ENCODE results near the gene KPNA5. TPM values are rescaled to one million over a fixed set of nuclear protein-coding genes. Genes with fewer than 3 reads are reported as not detected.

KPNA5 gene
- total and polyA plus RNA-seq, 2 of the 8 experiments (the other 6 are each of a cell fraction or from before 2014, with no cell fraction given), result 2.0 to 9.7 TPM

DNA sequence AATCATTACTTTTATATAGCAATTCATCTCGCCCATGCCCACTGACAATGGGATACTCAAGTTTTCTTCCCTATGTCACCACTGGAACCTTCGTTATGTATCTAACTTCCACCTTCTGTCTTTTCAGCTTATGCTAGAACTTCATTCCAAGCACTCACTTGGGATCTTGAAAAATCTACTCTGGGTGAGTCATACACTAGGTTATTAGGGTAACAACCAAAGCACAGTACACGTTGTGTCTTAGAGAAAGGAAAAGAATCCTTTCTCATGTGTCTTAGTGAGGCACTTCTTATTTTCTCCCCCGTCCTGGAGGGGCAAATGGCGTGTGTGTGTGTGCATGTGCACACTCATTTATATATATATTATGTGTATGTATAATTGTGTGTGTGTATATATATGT lies 102.8 kb downstream of the KPNA5 start:
- H2BK5ac ChIP-seq (ENCODE audit: low read depth, low read length), result no peak overlapping the region
- no peaks in the 10 kb centered on the region for H3K9me3 ChIP-seq (ENCODE audit: insufficient read depth in 2 of 2, low read depth in 1 of 2, low read length in 1 of 2)
- H4K20me1 ChIP-seq (replicated peaks in 1 of 2; ENCODE audit: control insufficient read depth in 1 of 2, insufficient read depth in 2 of 2, low read length in 2 of 2), result no peaks in the 10 kb centered on the region
- H2BK15ac ChIP-seq (ENCODE audit: low read length), result no peak overlapping the region
- H3K27ac ChIP-seq (ENCODE audit: low read depth, low read length), result no peak overlapping the region
- no peaks in the 10 kb centered on the region for H3K4me1 ChIP-seq (replicated peaks in 1 of 4; ENCODE audit: control insufficient read depth in 3 of 4, insufficient read depth in 4 of 4, low read length in 3 of 4)
- H2BK12ac ChIP-seq (ENCODE audit: low read depth, low read length), result no peak overlapping the region
- H2BK20ac ChIP-seq (ENCODE audit: low read length), result no peak overlapping the region
- no peak for DNase-seq (ENCODE audit: low read depth in 1 of 2, low spot score in 2 of 2)
- no peak overlapping the region for H2AK5ac ChIP-seq (ENCODE audit: low read depth, low read length)
- no peak for FAIRE-seq
- ChIA-PET POLR2A (ENCODE audit: partially characterized antibody) (no interaction called here), CTCF (ENCODE audit: partially characterized antibody) (interaction anchor here (1.1 to 2.9 kb wide), 3 partner anchors 36 to 185 kb away, joined by 3 to 9 read pairs (median 3); no protein-coding TSS in a partner anchor)
- no peak overlapping the region for H3K18ac ChIP-seq (ENCODE audit: extremely low read depth, low read length)
- H2BK120ac ChIP-seq (replicated peaks; ENCODE audit: low read depth, low read length), result no peak overlapping the region
- no peak overlapping the region for H3K4me2 ChIP-seq (ENCODE audit: insufficient read depth in 1 of 2, low read depth in 2 of 2, low read length in 2 of 2)
- no peaks in the 10 kb centered on the region for H3K79me1 ChIP-seq (ENCODE audit: low read depth, low read length)
- H3K4ac ChIP-seq (replicated peaks; ENCODE audit: insufficient read length, low read depth, low read length), result no peak overlapping the region
- H3K27me3 ChIP-seq (replicated peaks in 1 of 4; ENCODE audit: control insufficient read depth in 3 of 4, extremely low read depth in 1 of 4, insufficient read depth in 3 of 4, low read length in 3 of 4), result no peaks in the 10 kb centered on the region
- no peak overlapping the region for H3K56ac ChIP-seq (replicated peaks; ENCODE audit: insufficient read length, low read depth, low read length)
- no peak overlapping the region for H3K23ac ChIP-seq (ENCODE audit: insufficient read length)
- WGBS, 2 experiments (ENCODE audit: extremely low coverage in 1 of 2, insufficient coverage in 1 of 2, insufficient read length in 1 of 2, insufficient replicate concordance in 2 of 2, low coverage in 1 of 2, low lambda C conversion rate in 2 of 2, missing lambda C conversion rate in 1 of 2), result 75% methylated on average over 5 of the region's 5 CpGs; no CpG with 5 or more reads in 1 of the 2 experiments
- H4K91ac ChIP-seq (replicated peaks; ENCODE audit: insufficient read length, low read length), result no peak overlapping the region
- H2AFZ ChIP-seq (ENCODE audit: low read length), result no peak overlapping the region
- H3K79me2 ChIP-seq (ENCODE audit: control insufficient read depth in 1 of 2, insufficient read depth in 2 of 2, low read length in 2 of 2), result no peaks in the 10 kb centered on the region
- H4K5ac ChIP-seq (ENCODE audit: insufficient read length, low read depth, low read length), result no peak overlapping the region
- H3K9ac ChIP-seq (replicated peaks in 1 of 4; ENCODE audit: extremely low read depth in 1 of 4, low read depth in 3 of 4, low read length in 3 of 4), result no peak overlapping the region
- no peaks in the 10 kb centered on the region for H3K36me3 ChIP-seq (ENCODE audit: control insufficient read depth in 2 of 4, insufficient read depth in 4 of 4, low read length in 3 of 4)
- no peak overlapping the region for H3K14ac ChIP-seq (ENCODE audit: insufficient read length)
- H4K8ac ChIP-seq (ENCODE audit: extremely low read depth, insufficient read depth, low read length), result no peak overlapping the region
- H3K23me2 ChIP-seq (ENCODE audit: low read depth, low read length), result no peaks in the 10 kb centered on the region
- H3K4me3 ChIP-seq (ENCODE audit: extremely low read depth in 1 of 4, insufficient read depth in 2 of 4, low read depth in 3 of 4, low read length in 4 of 4), result no peak overlapping the region
- TF ChIP-seq TEAD4 (IDR thresholded peaks at IDR 0.05; ENCODE audit: low read depth, low read length), result no peak
- TF ChIP-seq RFX5 (IDR thresholded peaks at IDR 0.05; ENCODE audit: borderline replicate concordance, low read depth, low read length), result no peak
- TF ChIP-seq JUND (IDR thresholded peaks at IDR 0.05; ENCODE audit: low read length), result no peak
- no peak for TF ChIP-seq SAP30 (IDR thresholded peaks at IDR 0.05; ENCODE audit: insufficient read depth, insufficient replicate concordance, low read length)
- no peak for TF ChIP-seq TCF12 (IDR thresholded peaks at IDR 0.05; ENCODE audit: low read depth, low read length)
